GM23248 (cell line): ENCODE results near the gene METRNL.

ENCODE experiments used
- EZH2 ChIP-seq: fragments of 200-600 bp; sonication (generic); IDR thresholded peaks from 2 replicates; pipeline ENCODE4 v1.6.1; 2018; ENCODE audit warnings: antibody characterized with exemption, mild to moderate bottlenecking; ENCODE audit not compliant: insufficient read depth, poor library complexity, severe bottlenecking
- EZH2phosphoT487 ChIP-seq: fragments of 200-600 bp; sonication (generic); IDR thresholded peaks from 2 replicates; pipeline ENCODE4 v1.6.1; 2018; ENCODE audit warnings: antibody characterized with exemption, moderate library complexity, mild to moderate bottlenecking, low read depth; ENCODE audit not compliant: insufficient read depth

DNA sequence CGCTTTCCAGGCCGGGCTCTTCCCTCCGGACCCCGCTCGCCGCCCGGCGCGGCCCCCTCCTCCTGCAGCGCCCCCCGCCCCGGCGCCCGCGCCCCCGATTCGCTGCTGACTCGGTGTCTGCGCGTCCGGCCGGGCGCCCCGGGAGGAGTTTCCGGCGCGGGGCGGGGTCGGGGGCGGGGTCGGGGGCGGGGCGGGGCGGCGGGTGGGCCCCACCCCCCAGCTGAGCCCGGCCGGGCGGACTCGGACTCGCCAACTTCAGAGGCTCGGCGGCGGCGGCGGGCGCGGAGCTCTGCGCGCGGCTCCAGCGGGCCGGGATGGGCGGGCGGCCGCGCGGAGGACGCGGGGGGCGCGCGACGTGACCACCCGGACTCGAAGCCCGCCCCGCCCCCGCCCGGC lies at the start of gene METRNL:
- TF ChIP-seq EZH2phosphoT487, result no peak
- no peak for TF ChIP-seq EZH2
